Endothelial cell of hepatic sinusoid (primary cell): ENCODE measurements around the gene CAMK2D.

Experiments used
- in situ Hi-C: cut with HindIII; loops from 2 replicates; pipeline ENCODE4 v1.10.0; 2017; ENCODE audit warnings: low sequenced_read_pairs

The CAMK2D gene

DNA sequence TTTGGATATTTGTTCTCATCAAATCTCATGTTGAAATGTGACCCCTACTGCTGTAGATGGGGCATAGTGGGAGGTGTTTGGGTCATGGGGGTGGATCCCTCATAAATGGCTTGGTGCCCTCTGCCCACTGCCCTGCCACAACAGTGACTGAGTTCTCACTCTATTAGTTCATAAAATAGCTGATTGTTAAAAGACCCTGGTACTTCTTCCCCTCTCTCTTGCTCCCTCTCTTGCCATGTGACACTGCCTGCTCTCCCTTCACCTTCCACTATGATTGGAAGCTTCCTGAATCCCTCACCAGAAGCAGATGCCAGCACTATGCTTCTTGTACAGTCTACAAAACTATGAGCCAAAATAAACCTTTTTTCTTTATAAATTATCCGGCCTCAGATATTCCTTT, 182.2 kb downstream of the CAMK2D start:
- in situ Hi-C loops: no loop called here

GRCh38 chr4:113576947-113577678, 184.4 kb downstream of the CAMK2D start:
- in situ Hi-C loops: no loop called here

GRCh38 chr4:113575401-113575800, 186.1 kb downstream of the CAMK2D start:
- in situ Hi-C loops: no loop called here

DNA sequence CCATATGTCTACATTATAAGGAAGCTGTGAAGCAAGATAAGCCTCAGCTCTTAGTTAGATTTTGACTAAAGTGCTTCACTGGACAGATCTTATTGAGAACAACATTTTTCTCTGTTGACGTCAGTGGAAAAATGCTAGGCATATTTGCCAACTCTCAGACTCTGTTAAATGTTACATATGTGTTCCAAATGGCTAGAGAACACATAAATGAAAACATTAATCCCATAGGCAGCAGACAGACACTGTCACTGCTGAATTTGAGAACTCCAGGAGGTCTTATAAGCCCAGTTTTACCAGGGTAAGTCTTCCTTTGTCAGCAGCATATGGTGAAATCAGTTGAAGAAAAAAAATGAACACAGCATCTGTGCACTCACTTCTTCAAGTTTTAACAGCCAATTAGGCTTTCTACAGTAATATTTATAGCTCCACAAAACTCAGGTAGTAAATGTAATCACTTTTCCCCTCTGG, 186.9 kb downstream of the CAMK2D start:
- in situ Hi-C loops: no loop called here

DNA sequence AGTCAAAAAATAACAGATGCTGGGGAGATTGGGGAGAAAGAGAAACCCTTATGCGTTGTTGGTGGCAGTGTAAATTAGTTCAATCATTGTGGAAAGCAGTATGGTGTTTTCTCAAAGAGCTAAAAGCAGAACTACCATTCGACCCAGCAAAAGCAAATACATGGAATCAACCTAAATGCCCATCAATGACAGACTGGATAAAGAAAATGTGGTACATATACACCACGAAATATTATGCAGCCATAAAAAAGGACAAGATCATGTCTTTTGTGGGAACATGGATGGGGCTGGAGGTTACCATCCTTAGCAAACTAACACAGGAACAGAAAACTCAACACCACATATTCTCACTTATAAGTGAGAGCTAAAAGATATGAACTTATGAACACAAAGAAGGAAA, 188.9 kb downstream of the CAMK2D start:
- in situ Hi-C loops: no loop called here

DNA sequence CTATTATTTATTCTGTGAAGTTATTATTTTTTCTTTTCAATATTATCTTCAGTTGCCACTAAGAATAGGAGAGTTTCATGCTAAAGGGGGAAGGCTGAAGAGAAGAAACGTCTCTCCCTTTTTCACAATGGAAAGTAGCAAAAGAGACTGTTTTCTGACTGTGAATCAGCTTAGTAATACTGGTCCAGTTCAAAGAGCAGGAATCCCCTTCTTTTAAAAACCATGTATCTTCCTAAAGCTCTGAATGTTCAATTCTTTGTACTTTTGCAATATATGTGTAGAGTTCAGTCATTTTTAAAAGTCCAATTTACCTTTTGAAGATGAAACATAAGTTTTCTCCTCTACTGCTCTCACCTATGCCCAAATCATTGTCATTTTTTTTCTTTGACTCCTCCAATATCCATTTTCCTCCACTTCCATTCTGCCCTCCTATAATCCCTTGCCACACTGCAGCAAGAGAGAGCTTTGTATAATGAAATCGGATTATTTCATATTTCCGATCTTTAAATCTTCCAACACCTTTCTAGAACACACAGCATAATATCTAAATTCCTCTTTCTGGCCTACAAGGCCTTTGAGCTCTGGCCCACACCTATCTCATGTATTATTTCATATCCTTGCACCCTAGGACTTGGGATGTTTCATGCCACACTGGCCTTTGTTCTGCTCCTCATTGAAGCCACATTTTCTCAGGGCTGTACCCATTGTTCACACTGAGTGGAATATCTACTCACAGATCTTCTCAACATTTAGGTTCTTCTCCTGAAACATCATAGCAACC, 195.3 kb downstream of the CAMK2D start:
- in situ Hi-C loops: no loop called here

DNA sequence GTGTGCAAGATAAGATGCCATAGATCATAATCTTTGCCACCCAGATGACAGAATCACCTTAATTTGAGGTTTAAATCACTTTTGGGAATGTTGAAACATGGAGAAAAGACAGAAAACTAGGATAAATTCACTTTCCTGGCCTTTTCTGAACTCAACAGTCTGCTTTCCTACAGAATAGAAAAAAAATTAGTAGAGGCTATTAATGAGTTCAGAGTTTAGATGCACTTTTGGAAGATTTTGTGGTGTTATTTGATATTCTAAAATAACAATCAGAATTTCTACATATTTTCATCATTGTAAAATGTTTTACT, 195.9 kb downstream of the CAMK2D start:
- in situ Hi-C loops: no loop called here

DNA sequence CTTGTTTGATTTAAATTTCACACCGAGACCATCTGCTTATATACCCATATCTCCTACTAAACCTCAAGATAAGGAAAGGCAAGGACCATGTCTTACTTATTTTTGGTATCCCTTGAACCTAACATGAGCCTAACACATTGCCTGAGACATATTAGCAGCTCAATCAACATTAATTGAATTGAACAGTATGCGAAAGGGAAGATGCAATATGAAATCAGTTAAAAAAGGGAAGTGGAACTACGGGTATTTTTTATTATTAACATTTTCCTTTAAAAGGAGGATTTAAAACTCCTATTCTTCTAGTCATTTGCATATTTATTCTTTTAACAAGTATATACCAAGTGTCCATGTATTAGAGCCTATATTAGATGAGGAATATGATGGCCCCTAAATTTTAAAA, 197.0 kb downstream of the CAMK2D start:
- in situ Hi-C loops: no loop called here

DNA sequence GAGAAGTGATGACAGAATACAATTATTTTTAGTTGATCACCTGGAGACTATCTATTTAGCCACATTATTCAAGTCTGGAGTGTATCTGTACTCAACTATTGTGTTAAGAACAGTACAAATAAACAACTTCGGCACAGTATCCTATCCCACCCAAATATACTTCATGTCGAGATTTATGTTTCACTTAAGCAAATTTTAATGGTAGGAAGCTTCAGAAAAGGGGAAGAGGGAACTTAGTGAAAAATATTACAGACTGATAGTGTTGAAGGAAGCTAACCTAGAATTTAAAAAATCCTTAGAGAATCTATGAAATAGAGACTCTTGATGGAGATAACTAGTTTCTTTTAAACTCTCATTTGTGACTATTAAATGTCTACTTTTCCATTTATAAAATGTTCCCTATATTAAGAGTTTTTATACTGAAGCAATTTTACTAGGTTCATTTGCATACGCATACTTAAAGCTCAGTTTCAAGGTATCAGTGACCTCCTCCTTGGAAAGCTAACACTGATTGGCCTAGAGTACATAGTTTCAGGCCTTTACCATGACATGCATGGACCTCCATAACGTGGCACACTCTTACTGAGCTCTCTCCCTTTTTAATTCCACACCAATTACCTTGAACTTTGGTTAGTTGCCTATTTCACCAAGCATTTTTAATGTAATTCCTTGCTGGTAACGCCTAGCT, 197.7 kb downstream of the CAMK2D start:
- in situ Hi-C loops: no loop called here

- in situ Hi-C loops: no loop called here
Observed at GRCh38 chr4:113561758-113562157, 199.8 kb downstream of the CAMK2D start.

- in situ Hi-C loops: no loop called here
Observed at GRCh38 chr4:113561092-113561491, 200.4 kb downstream of the CAMK2D start.

DNA sequence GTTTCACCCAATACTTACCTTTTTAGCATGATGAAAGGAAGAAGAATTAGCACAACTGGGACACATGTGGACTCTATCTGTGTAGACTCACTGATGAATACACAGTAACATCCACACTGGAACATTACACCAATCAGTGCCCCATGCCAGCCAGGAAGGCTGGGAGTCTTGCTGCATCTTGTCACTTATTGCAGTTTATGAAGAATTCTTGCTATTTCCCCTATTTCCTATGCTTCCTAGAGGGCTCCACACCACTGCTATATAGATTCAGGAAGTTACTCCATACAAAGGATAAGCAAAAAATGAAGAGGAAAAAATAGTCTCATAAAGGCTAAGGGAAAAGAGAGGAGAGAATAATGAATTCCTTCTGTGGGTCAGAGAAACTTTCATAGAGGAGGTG, 201.0 kb downstream of the CAMK2D start:
- in situ Hi-C loops: no loop called here

DNA sequence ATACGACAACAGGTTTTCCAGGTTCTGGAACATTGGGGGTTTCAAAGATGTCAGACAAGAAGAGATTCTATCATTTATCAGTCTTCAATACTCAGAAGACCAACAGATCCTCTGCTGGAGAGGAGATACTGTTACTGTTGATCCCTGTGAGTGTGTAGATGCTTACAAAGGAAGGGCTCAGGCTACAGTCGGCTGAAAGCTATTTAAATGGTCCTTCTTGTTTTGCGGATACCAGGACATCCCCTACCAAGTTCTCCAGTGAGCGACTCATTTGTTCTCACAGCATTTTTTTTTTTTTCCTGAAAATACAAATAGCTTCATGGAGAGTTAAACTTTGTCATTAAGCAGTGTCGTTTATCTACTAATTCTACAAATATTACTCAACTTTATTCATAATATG, 201.6 kb downstream of the CAMK2D start:
- in situ Hi-C loops: no loop called here

- in situ Hi-C loops: no loop called here
Observed at GRCh38 chr4:113556382-113557134, 205.0 kb downstream of the CAMK2D start.

DNA sequence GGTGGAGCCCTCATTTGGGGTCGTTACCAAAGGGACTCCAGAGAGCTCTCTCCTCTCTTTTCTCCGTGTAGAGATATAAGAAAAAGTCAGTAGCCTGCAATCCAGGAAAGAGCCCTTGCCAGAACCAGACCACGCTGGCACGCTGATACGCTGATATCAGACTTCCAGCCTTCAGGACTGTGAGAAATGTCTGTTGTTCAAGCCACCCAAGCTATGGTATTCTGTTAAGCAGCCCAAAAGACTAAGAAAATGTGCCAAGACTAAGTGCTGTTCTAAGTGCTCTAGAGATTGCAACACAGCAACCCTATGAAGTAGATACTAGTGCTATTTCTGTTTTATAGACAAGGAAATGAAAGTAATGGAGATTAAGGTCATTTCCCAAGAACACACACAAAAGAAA, 205.7 kb downstream of the CAMK2D start:
- in situ Hi-C loops: no loop called here

DNA sequence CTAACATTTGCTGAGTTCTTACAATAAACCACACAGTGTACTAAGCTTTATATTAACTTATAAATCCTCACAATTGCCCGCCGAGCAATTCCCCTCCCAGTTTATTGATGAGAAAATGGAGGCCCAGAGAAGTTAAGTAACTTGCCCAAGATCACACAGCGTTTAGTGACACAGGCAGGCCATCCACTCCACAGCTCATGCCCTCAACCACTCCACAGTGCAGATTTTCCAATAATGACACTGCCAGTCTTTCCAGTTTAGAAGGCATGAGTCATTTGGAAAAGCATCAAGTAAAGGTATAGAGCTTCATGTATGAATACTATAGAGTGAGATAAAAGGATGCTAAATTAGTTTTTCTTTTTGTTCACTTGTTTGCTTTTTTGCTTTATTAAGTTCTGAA, 208.5 kb downstream of the CAMK2D start:
- in situ Hi-C loops: no loop called here

DNA sequence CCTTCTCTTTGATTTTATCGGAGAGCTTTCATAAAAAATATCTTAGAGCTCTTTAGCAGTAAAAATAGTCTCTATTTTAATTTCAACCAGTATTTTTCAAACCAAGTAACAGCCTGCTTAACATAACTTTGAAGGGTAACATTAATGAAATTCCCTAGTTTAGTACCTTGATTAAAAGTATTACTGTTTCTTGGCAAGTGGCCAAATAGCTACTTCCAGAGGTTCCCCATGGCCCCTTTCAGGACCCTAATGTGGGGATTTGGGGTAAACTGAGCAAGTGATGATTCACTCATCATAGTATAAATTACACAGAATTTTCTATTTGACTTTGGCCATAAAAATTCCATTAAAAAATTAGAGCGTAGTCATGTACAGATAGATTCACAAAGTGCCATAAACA, 211.0 kb downstream of the CAMK2D start:
- in situ Hi-C loops: no loop called here

- in situ Hi-C loops: no loop called here
Observed at GRCh38 chr4:113548303-113548702, 213.2 kb downstream of the CAMK2D start.

GRCh38 chr4:113547487-113548042, 214.0 kb downstream of the CAMK2D start:
- in situ Hi-C loops: no loop called here

DNA sequence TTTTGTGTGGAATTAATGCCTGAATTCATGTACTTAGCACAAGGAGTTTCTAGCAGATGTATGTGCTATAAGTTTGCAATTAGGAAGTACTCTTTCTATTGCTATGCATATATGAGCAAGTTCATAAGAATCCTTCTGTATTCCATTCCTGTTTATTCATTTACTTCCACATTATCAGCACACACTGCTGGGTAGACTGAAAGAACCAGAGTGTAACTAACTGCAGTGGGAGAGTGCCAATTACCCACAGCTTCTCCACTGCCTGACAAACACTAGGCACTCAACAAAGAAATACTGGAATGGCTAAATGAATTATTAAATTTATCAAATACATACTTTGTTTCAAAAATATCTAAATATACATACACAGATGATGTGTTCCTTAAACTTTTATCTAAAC, 219.6 kb downstream of the CAMK2D start:
- in situ Hi-C loops: no loop called here

GRCh38 chr4:113540859-113541258, 220.7 kb downstream of the CAMK2D start:
- in situ Hi-C loops: no loop called here
